Measurements from ENCODE around the gene BRD3.
A peak's percentile ranks its signal among the peaks of the same experiment; 100 is the strongest.

The BRD3 gene

DNA sequence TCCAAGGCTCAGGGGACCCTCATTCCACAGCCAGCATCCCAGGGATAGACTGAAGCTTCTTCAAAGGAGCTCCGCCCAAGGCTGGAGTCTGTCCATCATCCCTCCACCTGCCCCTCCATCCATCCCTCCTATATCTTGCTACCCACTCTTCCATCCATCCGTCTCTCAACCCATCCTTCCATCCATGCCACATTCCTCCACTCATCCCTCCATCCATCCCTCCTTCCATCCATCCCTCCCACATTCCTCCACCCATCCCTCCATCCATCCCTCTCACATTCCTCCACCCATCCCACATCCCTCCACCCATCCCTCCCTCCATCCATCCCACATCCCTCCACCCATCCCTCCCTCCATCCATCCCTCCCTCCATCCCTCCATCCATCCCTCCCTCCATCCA is 70.2 kb downstream of the BRD3 start:
- TF ChIP-seq, protein P1, sequence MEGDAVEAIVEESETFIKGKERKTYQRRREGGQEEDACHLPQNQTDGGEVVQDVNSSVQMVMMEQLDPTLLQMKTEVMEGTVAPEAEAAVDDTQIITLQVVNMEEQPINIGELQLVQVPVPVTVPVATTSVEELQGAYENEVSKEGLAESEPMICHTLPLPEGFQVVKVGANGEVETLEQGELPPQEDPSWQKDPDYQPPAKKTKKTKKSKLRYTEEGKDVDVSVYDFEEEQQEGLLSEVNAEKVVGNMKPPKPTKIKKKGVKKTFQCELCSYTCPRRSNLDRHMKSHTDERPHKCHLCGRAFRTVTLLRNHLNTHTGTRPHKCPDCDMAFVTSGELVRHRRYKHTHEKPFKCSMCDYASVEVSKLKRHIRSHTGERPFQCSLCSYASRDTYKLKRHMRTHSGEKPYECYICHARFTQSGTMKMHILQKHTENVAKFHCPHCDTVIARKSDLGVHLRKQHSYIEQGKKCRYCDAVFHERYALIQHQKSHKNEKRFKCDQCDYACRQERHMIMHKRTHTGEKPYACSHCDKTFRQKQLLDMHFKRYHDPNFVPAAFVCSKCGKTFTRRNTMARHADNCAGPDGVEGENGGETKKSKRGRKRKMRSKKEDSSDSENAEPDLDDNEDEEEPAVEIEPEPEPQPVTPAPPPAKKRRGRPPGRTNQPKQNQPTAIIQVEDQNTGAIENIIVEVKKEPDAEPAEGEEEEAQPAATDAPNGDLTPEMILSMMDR (IDR thresholded peaks at IDR 0.05; ENCODE audit: low read depth, low read length) = no peak
- no peak overlapping the region for H3K4me3 ChIP-seq (ENCODE audit: low read depth, low read length)
- no peak for DNase-seq (ENCODE audit: low read depth, low spot score)
- in situ Hi-C loops (cut with HindIII; ENCODE audit: low sequenced_read_pairs) = no loop called here

- TF ChIP-seq, protein P1 (IDR thresholded peaks at IDR 0.05; ENCODE audit: low read depth, low read length) = no peak
- no peak overlapping the region for H3K4me3 ChIP-seq (ENCODE audit: low read depth, low read length)
- in situ Hi-C loops (cut with HindIII; ENCODE audit: low sequenced_read_pairs) = no loop called here
- no peak for DNase-seq (ENCODE audit: low read depth, low spot score)
Observed at GRCh38 chr9:133996531-133997520, 71.0 kb downstream of the BRD3 start.

GRCh38 chr9:133995012-133995896 is 72.6 kb downstream of the BRD3 start:
- DNase-seq (ENCODE audit: low read depth, low spot score) = no peak
- TF ChIP-seq, protein P1 (IDR thresholded peaks at IDR 0.05; ENCODE audit: low read depth, low read length) = peak; percentile 30
- in situ Hi-C loops (cut with HindIII; ENCODE audit: low sequenced_read_pairs) = no loop called here
- H3K4me3 ChIP-seq (ENCODE audit: low read depth, low read length) = no peak overlapping the region

GRCh38 chr9:133994353-133995011 is 73.3 kb downstream of the BRD3 start:
- peak; percentile 63 for DNase-seq (ENCODE audit: low read depth, low spot score)
- TF ChIP-seq, protein P1 (IDR thresholded peaks at IDR 0.05; ENCODE audit: low read depth, low read length) = peak; percentile 98
- in situ Hi-C loops (cut with HindIII; ENCODE audit: low sequenced_read_pairs) = no loop called here
- H3K4me3 ChIP-seq (ENCODE audit: low read depth, low read length) = no peak overlapping the region

DNA sequence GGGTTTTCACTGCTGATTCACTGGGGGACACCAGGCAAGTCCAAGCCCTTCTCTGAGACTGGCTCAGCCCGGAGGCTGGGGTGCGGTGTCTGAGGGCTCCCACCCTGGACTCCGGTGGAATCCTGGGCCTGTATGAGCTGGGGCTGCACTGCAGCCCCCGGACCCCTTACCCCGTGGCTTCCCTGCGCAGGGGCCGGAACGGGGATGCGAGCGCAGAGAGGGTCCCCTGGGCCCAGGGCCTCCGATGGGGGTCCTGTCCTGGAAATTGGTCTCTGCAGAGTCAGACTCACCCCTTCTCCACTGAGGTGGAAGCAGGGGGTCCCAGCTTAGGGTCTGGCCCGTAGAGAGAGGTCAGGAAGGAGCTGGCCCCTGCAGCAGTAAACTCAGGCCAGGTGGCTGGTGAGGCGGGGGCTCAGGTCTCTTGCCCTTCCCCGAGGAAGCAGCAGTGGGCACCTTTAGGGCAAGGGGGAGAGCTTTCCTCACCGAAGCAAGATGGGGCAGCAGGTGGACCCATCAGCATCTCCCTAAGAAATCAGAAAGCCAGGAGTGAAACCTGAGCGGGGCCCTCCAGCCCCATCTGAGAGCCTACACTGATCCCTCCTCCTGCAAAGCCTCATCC is 74.1 kb downstream of the BRD3 start:
- H3K4me3 ChIP-seq (ENCODE audit: low read depth, low read length) = peak overlapping the region; percentile 68
- in situ Hi-C loops (cut with HindIII; ENCODE audit: low sequenced_read_pairs) = no loop called here
- DNase-seq (ENCODE audit: low read depth, low spot score) = no peak
- TF ChIP-seq, protein P1 (IDR thresholded peaks at IDR 0.05; ENCODE audit: low read depth, low read length) = no peak
